Keratinocyte (primary cell): ENCODE data around the gene CELF2. TPM values are rescaled to one million over a fixed set of nuclear protein-coding genes. Genes with fewer than 3 reads are reported as not detected.

Experiments
- DNase-seq: peaks from one replicate; pipeline ENCODE4 v3.0.0-alpha.2; 2011; ENCODE audit warnings: low read depth, missing footprints, low spot score
- FAIRE-seq: peaks from 2 replicates; lab custom pipeline; 2011; peaks lifted over from hg19 to GRCh38; lab: Jason Lieb, UNC
- H2AFZ ChIP-seq: 2 replicates; pipeline ENCODE4 v1.6.0; 2012; ENCODE audit warnings: low read length, control low read depth, inconsistent platforms; ENCODE audit not compliant: control insufficient read depth
- H3K27ac ChIP-seq: 2 replicates; pipeline ENCODE4 v1.5.1; 2011; ENCODE audit warnings: low read length; ENCODE audit not compliant: control insufficient read depth, insufficient read depth
- H3K27me3 ChIP-seq: 3 replicates; pipeline ENCODE4 v1.6.0; 2011; ENCODE audit warnings: low read length; ENCODE audit not compliant: control insufficient read depth, insufficient read depth; ENCODE audit errors: extremely low read depth
- H3K36me3 ChIP-seq, 2 experiments: 2 replicates in 1 of 2; 3 replicates in 1 of 2; pipeline ENCODE4 v1.5.1; 2011; ENCODE audit warnings: low read length in 2 of 2, mild to moderate bottlenecking in 1 of 2; ENCODE audit not compliant: control insufficient read depth in 2 of 2, insufficient read depth in 2 of 2; ENCODE audit errors: extremely low read depth in 1 of 2
- H3K4me1 ChIP-seq: 3 replicates; pipeline ENCODE4 v1.5.1; 2011; ENCODE audit warnings: low read length; ENCODE audit not compliant: control insufficient read depth, insufficient read depth; ENCODE audit errors: extremely low read depth
- H3K4me2 ChIP-seq: 3 replicates; pipeline ENCODE4 v1.6.0; 2011; ENCODE audit warnings: low read depth, low read length; ENCODE audit not compliant: control insufficient read depth, insufficient read depth; ENCODE audit errors: extremely low read depth
- H3K4me3 ChIP-seq, 3 experiments: fragments of 200-600 bp in 1 of 3; sonication (generic) in 1 of 3; 2 replicates in 2 of 3; 3 replicates in 1 of 3; pipeline ENCODE4 v1.5.1; 2011 to 2016; ENCODE audit warnings: low read length in 3 of 3, mild to moderate bottlenecking in 3 of 3, control low read depth in 2 of 3, inconsistent platforms in 1 of 3, low read depth in 1 of 3, mixed read lengths in 1 of 3, mixed run types in 1 of 3, moderate library complexity in 1 of 3; ENCODE audit not compliant: control insufficient read depth in 2 of 3, insufficient read depth in 2 of 3; ENCODE audit errors: extremely low read depth in 1 of 3
- H3K79me2 ChIP-seq: 2 replicates; pipeline ENCODE4 v1.6.0; 2012; ENCODE audit warnings: low read length; ENCODE audit not compliant: control insufficient read depth, insufficient read depth
- H3K9ac ChIP-seq: 3 replicates; pipeline ENCODE4 v1.6.0; 2011; ENCODE audit warnings: low read length; ENCODE audit not compliant: control insufficient read depth, insufficient read depth; ENCODE audit errors: extremely low read depth
- H3K9me1 ChIP-seq: 3 replicates; pipeline ENCODE4 v1.6.0; 2011; ENCODE audit warnings: low read length; ENCODE audit not compliant: control insufficient read depth, insufficient read depth; ENCODE audit errors: extremely low read depth
- H3K9me3 ChIP-seq: 2 replicates; pipeline ENCODE4 v1.5.1; 2012; ENCODE audit warnings: low read depth, low read length; ENCODE audit not compliant: control insufficient read depth
- H4K20me1 ChIP-seq: 3 replicates; pipeline ENCODE4 v1.6.0; 2011; ENCODE audit warnings: low read length; ENCODE audit not compliant: control insufficient read depth, insufficient read depth; ENCODE audit errors: extremely low read depth
- EZH2 ChIP-seq: IDR thresholded peaks from one replicate; pipeline ENCODE4 v1.6.1; 2012; ENCODE audit warnings: inconsistent platforms, mild to moderate bottlenecking, low read length, moderate library complexity
- dilution Hi-C: fragments of 300-500 bp; cut with MboI; formaldehyde crosslinking; loops from one replicate; pipeline ENCODE4 v1.7.0; 2020; ENCODE audit warnings: low sequenced_read_pairs; ENCODE audit not compliant: extremely low pct_ligation_motif_present
- polyA plus RNA-seq, 5 experiments: library from polyadenylated mRNA; depleted of rRNA in 3 of 5; stranded (reverse) in 3 of 5; stranded (forward) in 1 of 5; unstranded in 1 of 5; fragments of >200 nt; gene quantifications; 1 replicate in 1 of 5; 2 replicates in 3 of 5; 3 replicates in 1 of 5; pipeline versions ENCODE4 v1.2.1 to v1.2.3, GENCODE V29; 2011 to 2012; ENCODE audit warnings: missing spikeins in 2 of 5, low read depth in 1 of 5, low replicate concordance in 1 of 5
- TF ChIP-seq, protein P1 (sequence below), 3 experiments: IDR thresholded peaks in 1 of 3; conservative IDR thresholded peaks in 1 of 3; optimal IDR thresholded peaks in 1 of 3; 2 replicates in 2 of 3; 3 replicates in 1 of 3; pipeline versions ENCODE3 to v1.5.1; 2011; ENCODE audit warnings: low read length in 3 of 3, mild to moderate bottlenecking in 3 of 3, moderate library complexity in 2 of 3, control low read depth in 1 of 3, inconsistent platforms in 1 of 3; ENCODE audit not compliant: insufficient read depth in 2 of 3; ENCODE audit errors: extremely low read depth in 1 of 3

The CELF2 gene
- polyA plus RNA-seq, 1 donor (not counting 4 experiments of a cell fraction or from before 2014, with no cell fraction given): 9.8 TPM

DNA sequence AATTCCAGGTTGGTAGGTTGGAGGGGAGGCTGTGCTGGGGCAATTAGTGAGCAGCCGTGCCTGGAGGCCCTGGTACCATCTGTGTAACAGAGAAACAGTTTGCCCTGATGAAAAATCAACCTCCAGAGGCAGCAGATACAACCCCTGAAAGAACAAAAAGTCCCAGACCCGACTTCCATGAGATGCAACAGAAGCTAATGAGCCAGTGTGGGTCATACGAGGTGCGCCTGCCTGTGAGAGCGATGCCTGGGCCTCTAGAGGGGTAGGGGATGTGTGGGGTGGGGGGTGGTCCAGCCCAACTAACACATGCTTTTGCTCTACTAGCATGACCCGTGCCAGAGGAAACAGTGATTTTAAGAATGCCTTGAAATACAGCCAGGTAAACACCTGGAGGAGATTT, 39.3 kb downstream of the CELF2 start:
- no peaks in the 10 kb centered on the region for H4K20me1 ChIP-seq

DNA sequence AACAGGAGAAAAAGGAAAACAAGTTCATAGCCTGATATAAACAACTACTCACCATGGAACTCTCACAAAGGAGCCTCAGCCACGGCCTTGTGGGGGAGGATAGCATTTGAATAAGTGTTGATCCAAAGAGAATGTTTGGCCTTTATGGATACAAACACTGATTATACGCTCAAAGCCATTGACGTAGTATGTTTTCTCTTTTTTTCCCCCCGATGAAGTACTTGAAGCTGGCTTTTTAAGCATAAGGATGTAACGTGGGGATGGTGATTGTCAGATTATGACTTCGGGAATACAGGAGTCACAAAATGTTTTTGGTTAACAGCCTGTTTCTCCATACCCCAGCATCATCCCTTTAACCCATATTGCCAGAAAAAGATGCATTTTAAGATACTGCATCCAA, 39.8 kb downstream of the CELF2 start:
- H3K27ac ChIP-seq: no peak overlapping the region
- no peaks in the 10 kb centered on the region for H4K20me1 ChIP-seq
- H3K27me3 ChIP-seq: no peaks in the 10 kb centered on the region
- FAIRE-seq (no peak), DNase-seq (no peak)
- no peak overlapping the region for H2AFZ ChIP-seq
- no peaks in the 10 kb centered on the region for H3K4me1 ChIP-seq
- H3K4me2 ChIP-seq: no peak overlapping the region
- H3K79me2 ChIP-seq: no peaks in the 10 kb centered on the region
- H3K36me3 ChIP-seq: no peaks in the 10 kb centered on the region
- H3K9me3 ChIP-seq: no peaks in the 10 kb centered on the region
- no peak for TF ChIP-seq EZH2
- TF ChIP-seq, protein P1, sequence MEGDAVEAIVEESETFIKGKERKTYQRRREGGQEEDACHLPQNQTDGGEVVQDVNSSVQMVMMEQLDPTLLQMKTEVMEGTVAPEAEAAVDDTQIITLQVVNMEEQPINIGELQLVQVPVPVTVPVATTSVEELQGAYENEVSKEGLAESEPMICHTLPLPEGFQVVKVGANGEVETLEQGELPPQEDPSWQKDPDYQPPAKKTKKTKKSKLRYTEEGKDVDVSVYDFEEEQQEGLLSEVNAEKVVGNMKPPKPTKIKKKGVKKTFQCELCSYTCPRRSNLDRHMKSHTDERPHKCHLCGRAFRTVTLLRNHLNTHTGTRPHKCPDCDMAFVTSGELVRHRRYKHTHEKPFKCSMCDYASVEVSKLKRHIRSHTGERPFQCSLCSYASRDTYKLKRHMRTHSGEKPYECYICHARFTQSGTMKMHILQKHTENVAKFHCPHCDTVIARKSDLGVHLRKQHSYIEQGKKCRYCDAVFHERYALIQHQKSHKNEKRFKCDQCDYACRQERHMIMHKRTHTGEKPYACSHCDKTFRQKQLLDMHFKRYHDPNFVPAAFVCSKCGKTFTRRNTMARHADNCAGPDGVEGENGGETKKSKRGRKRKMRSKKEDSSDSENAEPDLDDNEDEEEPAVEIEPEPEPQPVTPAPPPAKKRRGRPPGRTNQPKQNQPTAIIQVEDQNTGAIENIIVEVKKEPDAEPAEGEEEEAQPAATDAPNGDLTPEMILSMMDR (optimal IDR thresholded peaks at IDR 0.05 in 1 of 3, IDR thresholded peaks at IDR 0.05 in 1 of 3, conservative IDR thresholded peaks at IDR 0.05 in 1 of 3; ENCODE audit: extremely low read depth in 1 of 3, insufficient read depth in 2 of 3, low read length in 3 of 3): no peak
- H3K9me1 ChIP-seq: no peaks in the 10 kb centered on the region
- H3K9ac ChIP-seq: no peak overlapping the region
- H3K4me3 ChIP-seq: no peak overlapping the region
- dilution Hi-C loops: no loop called here

More for the DNA sequence above, 39.3 kb downstream of the CELF2 start:
- H2AFZ ChIP-seq: no peak overlapping the region
- DNase-seq (no peak), FAIRE-seq (no peak)
- H3K9me3 ChIP-seq: no peaks in the 10 kb centered on the region
- H3K79me2 ChIP-seq: no peaks in the 10 kb centered on the region
- TF ChIP-seq, protein P1 (optimal IDR thresholded peaks at IDR 0.05 in 1 of 3, IDR thresholded peaks at IDR 0.05 in 1 of 3, conservative IDR thresholded peaks at IDR 0.05 in 1 of 3; ENCODE audit: extremely low read depth in 1 of 3, insufficient read depth in 2 of 3, low read length in 3 of 3): no peak
- TF ChIP-seq EZH2: no peak
- no peaks in the 10 kb centered on the region for H3K36me3 ChIP-seq
- H3K27ac ChIP-seq: no peak overlapping the region
- H3K4me3 ChIP-seq: no peak overlapping the region
- H3K4me2 ChIP-seq: no peak overlapping the region
- dilution Hi-C loops: no loop called here
- H3K4me1 ChIP-seq: no peaks in the 10 kb centered on the region
- H3K27me3 ChIP-seq: no peaks in the 10 kb centered on the region
- H3K9me1 ChIP-seq: no peaks in the 10 kb centered on the region
- no peak overlapping the region for H3K9ac ChIP-seq
